OCI-LY1 (cell line): Measurements from ENCODE around the gene KLHDC10.
A peak's percentile ranks its signal among the peaks of the same experiment; 100 is the strongest.

Experiments used
- H2AFZ ChIP-seq: fragments of 200-600 bp; sonication (generic), shearing (Covaris generic); 2 replicates; pipeline ENCODE4 v1.6.0; 2014; ENCODE audit warnings: antibody characterized with exemption, mild to moderate bottlenecking, low read length
- H3F3A ChIP-seq: fragments of 200-600 bp; sonication (generic), shearing (Covaris generic); 2 replicates; pipeline ENCODE4 v1.6.0; 2014; ENCODE audit warnings: mild to moderate bottlenecking, antibody characterized with exemption, low read length, moderate library complexity; ENCODE audit not compliant: insufficient read depth
- H3K27ac ChIP-seq: fragments of 200-600 bp; sonication (generic); 2 replicates; pipeline ENCODE4 v1.5.1; 2014; ENCODE audit warnings: low read length, mixed run types, mild to moderate bottlenecking, low read depth; ENCODE audit not compliant: poor library complexity, severe bottlenecking
- H3K27me3 ChIP-seq: fragments of 200-600 bp; sonication (generic); 2 replicates; pipeline ENCODE4 v1.6.0; 2014; ENCODE audit warnings: antibody characterized with exemption, mild to moderate bottlenecking, low read length, moderate library complexity; ENCODE audit not compliant: insufficient read depth
- H3K36me3 ChIP-seq: fragments of 200-600 bp; sonication (generic); 2 replicates; pipeline ENCODE4 v1.6.1; 2014; ENCODE audit warnings: mild to moderate bottlenecking, antibody characterized with exemption, low read length, moderate library complexity, mixed read lengths; ENCODE audit not compliant: insufficient read depth
- H3K4me1 ChIP-seq: fragments of 200-600 bp; sonication (generic); 2 replicates; pipeline ENCODE4 v1.5.1; 2014; ENCODE audit warnings: mild to moderate bottlenecking, low read length, moderate library complexity; ENCODE audit not compliant: insufficient read depth, severe bottlenecking
- H3K4me2 ChIP-seq: fragments of 200-600 bp; sonication (generic), shearing (Covaris generic); 2 replicates; pipeline ENCODE4 v1.6.1; 2014; ENCODE audit warnings: low read length
- H3K4me3 ChIP-seq: fragments of 200-600 bp; sonication (generic); 2 replicates; pipeline ENCODE4 v1.5.1; 2014; ENCODE audit warnings: low read length, low read depth, mild to moderate bottlenecking, mixed read lengths; ENCODE audit not compliant: poor library complexity, severe bottlenecking
- H3K79me2 ChIP-seq: fragments of 200-600 bp; shearing (Covaris generic); 2 replicates; pipeline ENCODE4 v1.6.1; 2016; ENCODE audit warnings: mixed run types, low read length, mixed read lengths; ENCODE audit not compliant: insufficient read depth
- H3K9ac ChIP-seq: fragments of 200-600 bp; sonication (generic), shearing (Covaris generic); 2 replicates; pipeline ENCODE4 v1.6.1; 2014; ENCODE audit warnings: mild to moderate bottlenecking, low read length, mixed read lengths
- H3K9me2 ChIP-seq: fragments of 200-600 bp; sonication (generic), shearing (Covaris generic); 2 replicates; pipeline ENCODE4 v1.6.1; 2014; ENCODE audit warnings: low read depth, mild to moderate bottlenecking, low read length, mixed read lengths
- H3K9me3 ChIP-seq: fragments of 200-600 bp; shearing (Covaris generic); 2 replicates; pipeline ENCODE4 v1.6.1; 2014; ENCODE audit warnings: low read length, mixed read lengths
- H4K20me1 ChIP-seq: fragments of 200-600 bp; sonication (generic), shearing (Covaris generic); 2 replicates; pipeline ENCODE4 v1.6.0; 2016; ENCODE audit warnings: mild to moderate bottlenecking, low read length; ENCODE audit not compliant: insufficient read depth
- EZH2 ChIP-seq: fragments of 200-600 bp; sonication (generic), shearing (Covaris generic); IDR thresholded peaks from 2 replicates; pipeline ENCODE4 v1.8.0; 2017; ENCODE audit warnings: borderline replicate concordance, mixed run types, mild to moderate bottlenecking, antibody characterized with exemption, low read length, moderate library complexity, mixed read lengths
- TF ChIP-seq, protein P1 (sequence below): fragments of 200-600 bp; sonication (generic), shearing (Covaris generic); IDR thresholded peaks from 2 replicates; pipeline ENCODE4 v1.5.1; 2017; ENCODE audit warnings: mild to moderate bottlenecking, antibody characterized with exemption, low read length, moderate library complexity, mixed read lengths

The KLHDC10 gene

DNA sequence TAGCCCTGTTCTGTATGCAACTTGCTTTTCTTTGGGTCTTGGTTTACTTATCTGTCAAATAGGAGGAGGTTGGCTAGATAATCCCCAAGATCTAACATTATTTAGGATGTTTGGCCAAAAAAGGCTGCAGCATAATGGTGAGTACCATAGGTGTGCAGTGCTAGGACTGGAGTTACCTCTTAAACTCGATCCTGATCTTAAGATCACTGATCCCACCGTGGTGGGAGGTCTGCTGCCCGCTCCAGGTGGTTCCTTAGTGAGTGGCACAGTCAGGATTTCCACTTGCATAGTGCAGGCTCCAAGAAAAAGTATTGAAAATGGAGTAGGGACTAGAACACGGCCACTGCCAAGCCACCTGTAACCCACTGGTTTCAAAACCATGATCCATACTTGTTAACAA lies 66.9 kb downstream of the KLHDC10 start:
- H3K4me3 ChIP-seq = no peak overlapping the region
- no peaks in the 10 kb centered on the region for H3K79me2 ChIP-seq
- H3K36me3 ChIP-seq = peaks cover 54% of the 10 kb centered on the region
- H3K4me1 ChIP-seq = peaks cover 13% of the 10 kb centered on the region
- no peak overlapping the region for H3K4me2 ChIP-seq
- H3K27me3 ChIP-seq = no peaks in the 10 kb centered on the region
- H2AFZ ChIP-seq = no peak overlapping the region
- no peaks in the 10 kb centered on the region for H4K20me1 ChIP-seq
- H3K9me2 ChIP-seq = no peaks in the 10 kb centered on the region
- H3F3A ChIP-seq = no peaks in the 10 kb centered on the region
- no peak overlapping the region for H3K9ac ChIP-seq
- TF ChIP-seq EZH2 = no peak
- H3K9me3 ChIP-seq = no peaks in the 10 kb centered on the region
- H3K27ac ChIP-seq = no peak overlapping the region

DNA sequence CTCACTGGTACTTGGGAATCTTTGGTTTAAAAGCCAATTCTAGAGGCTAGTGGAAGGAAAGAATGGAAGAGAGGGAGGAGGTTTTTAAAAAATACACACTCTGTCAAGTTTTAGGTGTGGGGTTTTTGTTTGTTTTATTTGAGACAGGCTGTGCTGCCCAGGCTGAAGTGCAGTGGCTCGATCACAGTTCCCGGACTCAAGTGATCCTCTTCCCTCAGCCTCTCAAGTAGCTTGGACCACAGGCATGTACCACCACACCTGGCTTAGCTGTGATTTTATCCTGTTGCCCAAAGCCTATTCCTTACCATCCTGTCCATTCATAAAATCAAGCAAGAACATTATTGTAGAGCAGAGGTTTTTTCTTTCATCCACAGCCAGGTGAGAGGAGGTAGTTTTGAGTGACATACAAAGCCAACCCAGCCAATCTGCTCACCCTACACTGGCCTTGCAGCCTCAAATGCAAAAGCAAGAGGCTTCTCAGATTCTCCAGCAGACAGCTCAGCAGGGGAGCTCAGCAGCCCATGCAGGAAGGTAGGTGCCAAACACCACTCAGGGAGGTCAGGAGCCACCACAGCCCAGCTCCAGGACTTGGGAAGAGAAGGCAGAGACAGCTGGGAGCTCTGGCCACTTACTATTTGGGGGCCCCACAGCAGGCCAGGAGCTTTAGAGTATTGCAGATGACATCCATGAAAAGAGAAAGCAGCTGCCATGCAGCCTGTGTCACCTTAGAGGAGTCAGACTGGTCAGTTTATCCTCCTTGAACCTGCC lies 69.0 kb downstream of the KLHDC10 start:
- Histone ChIP-seq H4K20me1 (no peaks in the 10 kb centered on the region), H3K4me1 (peaks cover 13% of the 10 kb centered on the region), H3K4me3 (no peak overlapping the region)

GRCh38 chr7:130140551-130141160 lies 70.3 kb downstream of the KLHDC10 start:
- Histone ChIP-seq H3K36me3 (peaks cover 27% of the 10 kb centered on the region), H4K20me1 (no peaks in the 10 kb centered on the region), H3K9me3 (no peaks in the 10 kb centered on the region), H3K9ac (no peak overlapping the region; the same call in 1 of the 2 replicates), H3K4me1 (peaks cover 13% of the 10 kb centered on the region), H3F3A (no peaks in the 10 kb centered on the region), H3K4me3 (peak overlapping the region; percentile 44), H3K79me2 (no peaks in the 10 kb centered on the region), H3K9me2 (no peaks in the 10 kb centered on the region), H3K27ac (no peak overlapping the region), H3K27me3 (no peaks in the 10 kb centered on the region), H2AFZ (no peak overlapping the region), H3K4me2 (peak overlapping the region; percentile 53; the same call in 1 of the 2 replicates)
- no peak for TF ChIP-seq EZH2
- TF ChIP-seq, protein P1, sequence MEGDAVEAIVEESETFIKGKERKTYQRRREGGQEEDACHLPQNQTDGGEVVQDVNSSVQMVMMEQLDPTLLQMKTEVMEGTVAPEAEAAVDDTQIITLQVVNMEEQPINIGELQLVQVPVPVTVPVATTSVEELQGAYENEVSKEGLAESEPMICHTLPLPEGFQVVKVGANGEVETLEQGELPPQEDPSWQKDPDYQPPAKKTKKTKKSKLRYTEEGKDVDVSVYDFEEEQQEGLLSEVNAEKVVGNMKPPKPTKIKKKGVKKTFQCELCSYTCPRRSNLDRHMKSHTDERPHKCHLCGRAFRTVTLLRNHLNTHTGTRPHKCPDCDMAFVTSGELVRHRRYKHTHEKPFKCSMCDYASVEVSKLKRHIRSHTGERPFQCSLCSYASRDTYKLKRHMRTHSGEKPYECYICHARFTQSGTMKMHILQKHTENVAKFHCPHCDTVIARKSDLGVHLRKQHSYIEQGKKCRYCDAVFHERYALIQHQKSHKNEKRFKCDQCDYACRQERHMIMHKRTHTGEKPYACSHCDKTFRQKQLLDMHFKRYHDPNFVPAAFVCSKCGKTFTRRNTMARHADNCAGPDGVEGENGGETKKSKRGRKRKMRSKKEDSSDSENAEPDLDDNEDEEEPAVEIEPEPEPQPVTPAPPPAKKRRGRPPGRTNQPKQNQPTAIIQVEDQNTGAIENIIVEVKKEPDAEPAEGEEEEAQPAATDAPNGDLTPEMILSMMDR = no peak

More for the DNA sequence above, 69.0 kb downstream of the KLHDC10 start:
- Histone ChIP-seq H3K9me2 (no peaks in the 10 kb centered on the region), H2AFZ (no peak overlapping the region), H3K9me3 (no peaks in the 10 kb centered on the region), H3K9ac (no peak overlapping the region), H3K27ac (no peak overlapping the region), H3F3A (no peaks in the 10 kb centered on the region), H3K36me3 (peaks cover 34% of the 10 kb centered on the region), H3K79me2 (no peaks in the 10 kb centered on the region), H3K4me2 (no peak overlapping the region), H3K27me3 (no peaks in the 10 kb centered on the region)
- TF ChIP-seq, protein P1 = no peak
- TF ChIP-seq EZH2 = no peak
